Endodermal cell (in vitro differentiated cells): ENCODE results near the gene PRH2. TPM values are rescaled to one million over a fixed set of nuclear protein-coding genes. Genes with fewer than 3 reads are reported as not detected.

Experiments used
- DNase-seq: peaks from one replicate; pipeline ENCODE4 v3.0.0-alpha.2; 2017
- H3K27ac ChIP-seq: 2 replicates; pipeline ENCODE4 v1.5.1; 2013; ENCODE audit warnings: mild to moderate bottlenecking, low read depth, low read length, moderate library complexity
- H3K27me3 ChIP-seq: 2 replicates; pipeline ENCODE4 v1.6.1; 2013; ENCODE audit warnings: mild to moderate bottlenecking, low read length, moderate library complexity; ENCODE audit not compliant: insufficient read depth, control insufficient read depth, poor library complexity, severe bottlenecking
- H3K36me3 ChIP-seq: 2 replicates; pipeline ENCODE4 v1.7.0; 2013; ENCODE audit warnings: mild to moderate bottlenecking, low read length, moderate library complexity; ENCODE audit not compliant: control insufficient read depth, insufficient read depth
- H3K4me1 ChIP-seq: one replicate; pipeline ENCODE4 v1.7.0; 2013; ENCODE audit warnings: low read length; ENCODE audit not compliant: control insufficient read depth, insufficient read depth
- H3K4me3 ChIP-seq: 2 replicates; pipeline ENCODE4 v1.5.1; 2013; ENCODE audit warnings: mild to moderate bottlenecking, low read length, moderate library complexity
- H3K9ac ChIP-seq: 2 replicates; pipeline ENCODE4 v1.6.1; 2013; ENCODE audit warnings: mild to moderate bottlenecking, low read length, moderate library complexity; ENCODE audit not compliant: poor library complexity, severe bottlenecking; ENCODE audit errors: extremely low read depth
- H3K9me3 ChIP-seq: 2 replicates; pipeline ENCODE4 v1.6.1; 2013; ENCODE audit warnings: mild to moderate bottlenecking, low read length, moderate library complexity; ENCODE audit not compliant: control insufficient read depth
- H3K27ac Mint-ChIP-seq: 2 replicates; pipeline ENCODE4 v1.8.0; 2020; ENCODE audit warnings: mixed read lengths
- H3K27me3 Mint-ChIP-seq: 2 replicates; pipeline ENCODE4 v1.8.0; 2021; ENCODE audit warnings: mild to moderate bottlenecking, mixed read lengths; ENCODE audit not compliant: insufficient read depth
- H3K36me3 Mint-ChIP-seq: 2 replicates; pipeline ENCODE4 v1.8.0; 2020; ENCODE audit warnings: low read depth, mixed read lengths
- H3K4me1 Mint-ChIP-seq: 2 replicates; pipeline ENCODE4 v1.8.0; 2020; ENCODE audit warnings: mixed read lengths
- H3K4me3 Mint-ChIP-seq: 2 replicates; pipeline ENCODE4 v1.8.0; 2020; ENCODE audit warnings: mild to moderate bottlenecking, moderate library complexity, mixed read lengths
- H3K9me3 Mint-ChIP-seq: 2 replicates; pipeline ENCODE4 v1.8.0; 2020; ENCODE audit warnings: mild to moderate bottlenecking, mixed read lengths
- CTCF ChIP-seq: fragments of 200-600 bp; sonication (generic); conservative IDR thresholded peaks from 2 replicates; pipeline ENCODE4 v1.5.0; 2021; ENCODE audit warnings: antibody characterized with exemption, mild to moderate bottlenecking
- WGBS, 2 experiments: methylation state at CpG; one replicate each; pipeline versions ENCODE4 v1.1.5 to v1.1.7; 2013; ENCODE audit warnings: missing lambda C conversion rate in 2 of 2, mixed read lengths in 1 of 2; ENCODE audit not compliant: insufficient coverage in 1 of 2, insufficient read length in 1 of 2; 5-methylcytosine and 5-hydroxymethylcytosine counted together
- total RNA-seq, 2 donors: library from RNA; stranded (reverse); fragmentation: NEBNext Ultra II Directional in 1 of 2; extraction: Animal tissue kit (Norgen Biotek cat#: 25700) in 1 of 2; gene quantifications; 2 replicates in 1 of 2; 3 replicates in 1 of 2; pipeline ENCODE4 v1.2.1, GENCODE V29; 2021

The PRH2 gene
- total RNA-seq, 2 donors from 2014 or later: 1.2 TPM; not detected in 1

GRCh38 chr12:10900972-10901371, 28.1 kb upstream of the PRH2 start:
- H3K36me3 Mint-ChIP-seq: peaks cover 31% of the 10 kb centered on the region
- no peaks in the 10 kb centered on the region for H3K4me1 ChIP-seq
- peaks cover 29% of the 10 kb centered on the region for H3K9me3 ChIP-seq
- no peaks in the 10 kb centered on the region for H3K36me3 ChIP-seq
- H3K27me3 ChIP-seq: no peaks in the 10 kb centered on the region
- TF ChIP-seq CTCF: no peak
- peaks cover 31% of the 10 kb centered on the region for H3K9me3 Mint-ChIP-seq
- H3K27ac ChIP-seq: no peak overlapping the region
- H3K9ac ChIP-seq: no peak overlapping the region
- no peak overlapping the region for H3K4me3 Mint-ChIP-seq
- H3K27me3 Mint-ChIP-seq: no peaks in the 10 kb centered on the region
- no peaks in the 10 kb centered on the region for H3K4me1 Mint-ChIP-seq
- H3K4me3 ChIP-seq: no peak overlapping the region
- 80% methylated on average over 1 of the region's 1 CpG; no CpG with 5 or more reads in 1 of the 2 experiments for WGBS, 2 experiments
- peak overlapping the region; percentile 49 for H3K27ac Mint-ChIP-seq
- DNase-seq: no peak

- Histone ChIP-seq H3K9ac (no peak overlapping the region), H3K4me3 (no peak overlapping the region), H3K27ac (no peak overlapping the region), H3K27me3 (no peaks in the 10 kb centered on the region), H3K4me1 (no peaks in the 10 kb centered on the region), H3K36me3 (no peaks in the 10 kb centered on the region), H3K9me3 (peaks cover 29% of the 10 kb centered on the region)
- no peak for DNase-seq
- WGBS, 2 experiments: 100% methylated on average over 1 of the region's 1 CpG; no CpG with 5 or more reads in 1 of the 2 experiments
- no peaks in the 10 kb centered on the region for H3K27me3 Mint-ChIP-seq
- TF ChIP-seq CTCF: peak; percentile 49
- peaks cover 33% of the 10 kb centered on the region for H3K36me3 Mint-ChIP-seq
- H3K4me3 Mint-ChIP-seq: no peak overlapping the region
- H3K27ac Mint-ChIP-seq: no peak overlapping the region
- H3K9me3 Mint-ChIP-seq: peaks cover 31% of the 10 kb centered on the region
- no peaks in the 10 kb centered on the region for H3K4me1 Mint-ChIP-seq
Observed at GRCh38 chr12:10901427-10901826, 27.6 kb upstream of the PRH2 start.

- Histone ChIP-seq H3K4me1 (no peaks in the 10 kb centered on the region), H3K4me3 (no peak overlapping the region), H3K27me3 (no peaks in the 10 kb centered on the region), H3K27ac (no peak overlapping the region), H3K9me3 (peaks cover 29% of the 10 kb centered on the region), H3K9ac (no peak overlapping the region), H3K36me3 (no peaks in the 10 kb centered on the region)
- Mint-ChIP-seq H3K9me3 (peaks cover 31% of the 10 kb centered on the region), H3K36me3 (peaks cover 26% of the 10 kb centered on the region), H3K27me3 (no peaks in the 10 kb centered on the region), H3K27ac (no peak overlapping the region), H3K4me3 (no peak overlapping the region), H3K4me1 (no peaks in the 10 kb centered on the region)
- 92 to 95% methylated on average over 3 to 4 of the region's 4 CpGs for WGBS, 2 experiments
- TF ChIP-seq CTCF: peak; percentile 50
- DNase-seq: no peak
Observed at GRCh38 chr12:10904686-10905085, 24.4 kb upstream of the PRH2 start.
